Activated gamma-delta T cell treated with Interleukin-2 at 50 U/mL for 16 hours (primary cell): ENCODE results near the gene MBTD1.
"Not testable (repeated sequence)": the region's sequence is repeated elsewhere in the genome, so short reads cannot be mapped to it uniquely, and the experiment has no call there.

ENCODE experiments used
- DNase-seq: peaks from one replicate; pipeline ENCODE4 v3.0.0-alpha.2; 2020

Gene MBTD1

GRCh38 chr17:51251010-51251409 is 8.8 kb downstream of the MBTD1 start:
- no peak for DNase-seq

GRCh38 chr17:51250314-51250840 is 9.5 kb downstream of the MBTD1 start:
- DNase-seq = no peak

GRCh38 chr17:51245535-51245934 is 14.3 kb downstream of the MBTD1 start:
- DNase-seq = no peak

GRCh38 chr17:51244041-51244440 is 15.8 kb downstream of the MBTD1 start:
- DNase-seq = no peak

- no peak for DNase-seq
Observed at GRCh38 chr17:51240275-51240674, 19.6 kb downstream of the MBTD1 start.

- no peak for DNase-seq
Observed at GRCh38 chr17:51238255-51238887, 21.5 kb downstream of the MBTD1 start.

GRCh38 chr17:51234162-51234561 is 25.7 kb downstream of the MBTD1 start:
- DNase-seq = no peak

GRCh38 chr17:51231999-51232398 is 27.9 kb downstream of the MBTD1 start:
- DNase-seq = no peak

- DNase-seq = no peak
Observed at GRCh38 chr17:51230306-51230705, 29.5 kb downstream of the MBTD1 start.

- no peak for DNase-seq
Observed at GRCh38 chr17:51229889-51230288, 30.0 kb downstream of the MBTD1 start.

- DNase-seq = no peak
Observed at GRCh38 chr17:51228161-51228560, 31.7 kb downstream of the MBTD1 start.

- DNase-seq = not testable (repeated sequence)
Observed at GRCh38 chr17:51225523-51225922, 34.3 kb downstream of the MBTD1 start.

GRCh38 chr17:51224402-51225262 is 35.2 kb downstream of the MBTD1 start:
- no peak for DNase-seq

- no peak for DNase-seq
Observed at GRCh38 chr17:51221322-51221721, 38.5 kb downstream of the MBTD1 start.

GRCh38 chr17:51217946-51218345 is 41.9 kb downstream of the MBTD1 start:
- DNase-seq = no peak

GRCh38 chr17:51214920-51215319 is 44.9 kb downstream of the MBTD1 start:
- DNase-seq = no peak

GRCh38 chr17:51203838-51204237 is 56.0 kb downstream of the MBTD1 start:
- DNase-seq = no peak

GRCh38 chr17:51200846-51201245 is 59.0 kb downstream of the MBTD1 start:
- no peak for DNase-seq

GRCh38 chr17:51200295-51200694 is 59.6 kb downstream of the MBTD1 start:
- peak; percentile 10 for DNase-seq

- DNase-seq = no peak
Observed at GRCh38 chr17:51197754-51198153, 62.1 kb downstream of the MBTD1 start.

- DNase-seq = no peak
Observed at GRCh38 chr17:51191895-51192294, 68.0 kb downstream of the MBTD1 start.

GRCh38 chr17:51189628-51190027 is 70.2 kb downstream of the MBTD1 start:
- no peak for DNase-seq

- no peak for DNase-seq
Observed at GRCh38 chr17:51189162-51189561, 70.7 kb downstream of the MBTD1 start.

GRCh38 chr17:51188271-51188833 is 71.5 kb downstream of the MBTD1 start:
- DNase-seq = no peak
